B cell (primary cell): ENCODE measurements around the gene THADA. TPM values are rescaled to one million over a fixed set of nuclear protein-coding genes. Genes with fewer than 3 reads are reported as not detected.

Experiments used
- ATAC-seq: fragments of 200-7000 bp; cut with Tn5 transposase; one replicate; pipeline ENCODE4 v1.10.0; 2021; ENCODE audit warnings: low read depth, mild to moderate bottlenecking, moderate number of reproducible peaks, moderate library complexity
- CTCF ChIA-PET: fragments of 350-600 bp; sonication (Branson Sonifier 250); formaldehyde crosslinking; loops from one replicate; lab custom pipeline; 2021; ENCODE audit warnings: antibody characterized with exemption, inconsistent platforms; lab: Charles Lee
- POLR2A ChIA-PET: fragments of 350-600 bp; sonication (Branson Sonifier 250); formaldehyde crosslinking; loops from one replicate; lab custom pipeline; 2021; ENCODE audit warnings: antibody characterized with exemption; lab: Charles Lee
- DNase-seq: peaks from one replicate; pipeline ENCODE4 v3.0.0; 2013
- H2AFZ ChIP-seq: 2 replicates; pipeline ENCODE4 v1.6.1; 2012; ENCODE audit warnings: mild to moderate bottlenecking, low read depth, low read length; ENCODE audit not compliant: insufficient read depth, poor library complexity, severe bottlenecking
- H3K27ac ChIP-seq, 2 donors: 1 replicate in 1 of 2; 2 replicates in 1 of 2; pipeline ENCODE4 v1.5.1; 2012 to 2013; ENCODE audit warnings: low read length in 2 of 2, mild to moderate bottlenecking in 2 of 2, moderate library complexity in 1 of 2
- H3K27me3 ChIP-seq, 4 experiments: fragments of 200-600 bp in 1 of 4; sonication (generic) in 1 of 4; replicated peaks in 1 of 4; 1 replicate in 2 of 4; 2 replicates in 2 of 4; pipeline versions ENCODE4 v1.6.1 to v1.7.0; 2013 to 2016; ENCODE audit warnings: low read length in 3 of 4, mild to moderate bottlenecking in 2 of 4, mixed read lengths in 1 of 4, moderate library complexity in 1 of 4; ENCODE audit not compliant: insufficient read depth in 4 of 4, control insufficient read depth in 3 of 4; ENCODE audit errors: control extremely low read depth in 1 of 4
- H3K36me3 ChIP-seq, 2 experiments: replicated peaks in 1 of 2; 1 replicate in 1 of 2; 2 replicates in 1 of 2; pipeline versions ENCODE4 v1.6.1 to v1.7.1; 2013; ENCODE audit warnings: low read length in 1 of 2; ENCODE audit not compliant: insufficient read depth in 2 of 2, control insufficient read depth in 1 of 2; ENCODE audit errors: control extremely low read depth in 1 of 2, extremely low read depth in 1 of 2
- H3K4me1 ChIP-seq, 2 donors: fragments of 200-600 bp in 1 of 2; sonication (generic) in 1 of 2; 1 replicate in 1 of 2; 2 replicates in 1 of 2; pipeline versions ENCODE4 v1.5.1 to v1.6.1; 2013 to 2017; ENCODE audit warnings: low read length in 2 of 2; ENCODE audit not compliant: control insufficient read depth in 2 of 2, insufficient read depth in 2 of 2
- H3K4me2 ChIP-seq: replicated peaks from 2 replicates; pipeline ENCODE3; 2012; ENCODE audit warnings: mild to moderate bottlenecking, low read depth, low read length; ENCODE audit not compliant: poor library complexity, severe bottlenecking
- H3K4me3 ChIP-seq, 5 experiments: fragments of 200-600 bp in 1 of 5; sonication (generic) in 1 of 5; 1 replicate in 3 of 5; 2 replicates in 2 of 5; pipeline versions ENCODE4 v1.5.1 to v1.7.0; 2011 to 2016; ENCODE audit warnings: low read length in 4 of 5, mild to moderate bottlenecking in 4 of 5, low read depth in 2 of 5, control low read depth in 1 of 5, moderate library complexity in 1 of 5; ENCODE audit not compliant: insufficient read depth in 1 of 5; ENCODE audit errors: control extremely low read depth in 1 of 5, extremely low read depth in 1 of 5
- H3K79me2 ChIP-seq: fragments of 200-600 bp; sonication (generic); one replicate; pipeline ENCODE4 v1.6.0; 2016; ENCODE audit warnings: low read length; ENCODE audit not compliant: control insufficient read depth, insufficient read depth
- H3K9ac ChIP-seq: fragments of 200-600 bp; sonication (generic); 2 replicates; pipeline ENCODE4 v1.6.1; 2017; ENCODE audit warnings: mild to moderate bottlenecking, low read length, moderate library complexity
- H3K9me3 ChIP-seq, 3 donors: one replicate each; pipeline versions ENCODE4 v1.6.1 to v1.7.1; 2013; ENCODE audit warnings: low read length in 2 of 3; ENCODE audit not compliant: control insufficient read depth in 2 of 3, insufficient read depth in 1 of 3; ENCODE audit errors: control extremely low read depth in 1 of 3
- H4K20me1 ChIP-seq: 2 replicates; pipeline ENCODE4 v1.6.0; 2012; ENCODE audit warnings: mild to moderate bottlenecking, low read length; ENCODE audit not compliant: insufficient read depth, control insufficient read depth, poor library complexity, severe bottlenecking
- H3K27ac Mint-ChIP-seq: one replicate; pipeline ENCODE4 v1.8.0; 2021; ENCODE audit warnings: mixed read lengths
- H3K27me3 Mint-ChIP-seq: one replicate; pipeline ENCODE4 v1.8.0; 2021; ENCODE audit warnings: mixed read lengths
- H3K4me1 Mint-ChIP-seq: one replicate; pipeline ENCODE4 v1.8.0; 2021; ENCODE audit warnings: mixed read lengths
- H3K4me3 Mint-ChIP-seq: one replicate; pipeline ENCODE4 v1.8.0; 2021; ENCODE audit warnings: mixed read lengths
- H3K9me3 Mint-ChIP-seq: one replicate; pipeline ENCODE4 v1.8.0; 2022; ENCODE audit warnings: mixed read lengths; ENCODE audit not compliant: insufficient read depth
- CTCF ChIP-seq: fragments of 200-600 bp; IDR thresholded peaks from one replicate; pipeline ENCODE4 v1.8.0; 2022; ENCODE audit warnings: antibody characterized with exemption, mild to moderate bottlenecking
- EZH2 ChIP-seq: IDR thresholded peaks from 2 replicates; pipeline ENCODE4 v1.6.1; 2012; ENCODE audit warnings: borderline replicate concordance, low read depth, mild to moderate bottlenecking, moderate library complexity, low read length; ENCODE audit not compliant: insufficient read depth, poor library complexity, severe bottlenecking
- WGBS: methylation state at CpG from one replicate; pipeline ENCODE4 v1.1.5; 2013; ENCODE audit warnings: missing lambda C conversion rate; ENCODE audit not compliant: insufficient coverage; 5-methylcytosine and 5-hydroxymethylcytosine counted together
- intact Hi-C: fragments of 100-400 bp; cut with micrococcal nuclease; formaldehyde crosslinking; loops from one replicate; pipeline ENCODE4 v1.10.0; 2022
- polyA plus RNA-seq: library from polyadenylated mRNA; depleted of rRNA; stranded (reverse); fragments of >200 nt; gene quantifications from 2 replicates; pipeline ENCODE4 v1.2.3, GENCODE V29; 2012
- total RNA-seq, 2 donors: library from RNA; stranded (reverse); fragments of 120-200 nt in 1 of 2; gene quantifications; 1 replicate in 1 of 2; 2 replicates in 1 of 2; pipeline versions ENCODE4 v1.2.3 to v1.2.4, GENCODE V29; 2013 to 2022

THADA gene
- total and polyA plus RNA-seq, 2 donors (not counting 1 experiment from before 2014, with no cell fraction given) = 17.6 to 48.5 TPM

DNA sequence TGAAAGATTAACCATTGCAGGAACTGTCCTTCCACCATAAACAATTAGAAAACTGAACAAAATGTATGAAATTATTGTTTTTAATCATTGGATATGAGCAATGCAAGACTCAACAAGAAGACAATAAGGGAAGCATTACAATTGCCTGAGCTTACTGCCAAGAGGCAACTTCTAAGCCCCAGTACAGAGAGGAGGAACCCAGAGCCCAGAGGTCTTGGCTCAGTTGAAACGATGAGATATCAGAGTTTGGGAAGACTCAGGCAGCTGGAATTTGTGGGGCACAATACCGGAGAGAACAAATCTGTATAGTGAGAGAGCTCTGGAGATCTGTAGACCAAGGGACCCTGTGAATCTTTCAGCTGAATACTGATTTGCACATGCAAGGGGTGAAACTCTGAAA lies 288.8 kb downstream of the THADA start:
- intact Hi-C loops = no loop called here
- no peak for ATAC-seq
- Histone ChIP-seq H3K4me3 (no peak overlapping the region), H3K4me1 (no peaks in the 10 kb centered on the region), H3K27ac (no peak overlapping the region), H2AFZ (no peak overlapping the region), H3K36me3 (peaks cover 1 to 11% of the 10 kb centered on the region in 2 experiments), H3K27me3 (no peaks in the 10 kb centered on the region), H3K79me2 (peaks cover 5% of the 10 kb centered on the region), H4K20me1 (no peaks in the 10 kb centered on the region), H3K9me3 (no peaks in the 10 kb centered on the region), H3K9ac (no peak overlapping the region), H3K4me2 (no peak overlapping the region)
- ChIA-PET POLR2A (no interaction called here), CTCF (no interaction called here)
- no peaks in the 10 kb centered on the region for H3K27me3 Mint-ChIP-seq
- no peak overlapping the region for H3K27ac Mint-ChIP-seq
- no peak overlapping the region for H3K4me3 Mint-ChIP-seq
- WGBS = 100% methylated on average over 2 of the region's 2 CpGs
- H3K9me3 Mint-ChIP-seq = peaks cover 4% of the 10 kb centered on the region
- TF ChIP-seq CTCF = no peak
- no peak for TF ChIP-seq EZH2
- no peak for DNase-seq
- H3K4me1 Mint-ChIP-seq = no peaks in the 10 kb centered on the region

- no peaks in the 10 kb centered on the region for H3K4me1 ChIP-seq
- no peak overlapping the region for H3K27ac ChIP-seq
- ChIA-PET CTCF (no interaction called here), POLR2A (no interaction called here)
- H3K4me2 ChIP-seq = no peak overlapping the region
- no peaks in the 10 kb centered on the region for H3K27me3 ChIP-seq
- no peak overlapping the region for H3K4me3 Mint-ChIP-seq
- H3K79me2 ChIP-seq = peaks cover 5% of the 10 kb centered on the region
- no peaks in the 10 kb centered on the region for H3K9me3 ChIP-seq
- no peak overlapping the region for H2AFZ ChIP-seq
- H3K9me3 Mint-ChIP-seq = peaks cover 4% of the 10 kb centered on the region
- WGBS = 100% methylated on average over 5 of the region's 5 CpGs
- no peak overlapping the region for H3K27ac Mint-ChIP-seq
- ATAC-seq (no peak), DNase-seq (no peak)
- H3K4me3 ChIP-seq = no peak overlapping the region
- no peaks in the 10 kb centered on the region for H3K4me1 Mint-ChIP-seq
- no peaks in the 10 kb centered on the region for H3K27me3 Mint-ChIP-seq
- H3K9ac ChIP-seq = no peak overlapping the region
- intact Hi-C loops = no loop called here
- TF ChIP-seq EZH2 (no peak), CTCF (no peak)
- H3K36me3 ChIP-seq = peaks cover 1 to 11% of the 10 kb centered on the region in 2 experiments
- no peaks in the 10 kb centered on the region for H4K20me1 ChIP-seq
These were observed 289.6 kb downstream of the THADA start for GRCh38 chr2:43306197-43306596.
